ENCODE results near the gene C2orf76.

Gene C2orf76

GRCh38 chr2:119289093-119289492 lies 77.5 kb downstream of the C2orf76 start:
- Histone ChIP-seq H2AFZ (ENCODE audit: low read depth, low read length, severe bottlenecking) (no peak overlapping the region), H4K20me1 (ENCODE audit: low read depth, low read length) (no peaks in the 10 kb centered on the region), H3F3A (ENCODE audit: insufficient read depth) (no peaks in the 10 kb centered on the region), H3K4me2 (ENCODE audit: low read depth, low read length, poor library complexity, severe bottlenecking) (no peak overlapping the region), H3K79me2 (ENCODE audit: insufficient read depth, low read length) (no peaks in the 10 kb centered on the region), H3K9me3 (ENCODE audit: insufficient read depth, low read length) (no peaks in the 10 kb centered on the region), H3K27me3 (ENCODE audit: low read length) (no peaks in the 10 kb centered on the region), H3K9me2 (replicated peaks; ENCODE audit: insufficient read depth, low read length) (no peaks in the 10 kb centered on the region), H3K9ac (ENCODE audit: low read length) (no peak overlapping the region), H3K27ac (ENCODE audit: low read depth, low read length) (no peak overlapping the region), H3K36me3 (ENCODE audit: low read length) (no peaks in the 10 kb centered on the region), H3K4me3 (ENCODE audit: insufficient read depth, low read length, poor library complexity, severe bottlenecking) (no peak overlapping the region)
- TF ChIP-seq EZH2phosphoT487 (conservative IDR thresholded peaks at IDR 0.05; ENCODE audit: low read length) (no peak), CTCF (IDR thresholded peaks at IDR 0.05; ENCODE audit: insufficient read depth, low read length, poor library complexity, severe bottlenecking) (no peak)

GRCh38 chr2:119288576-119288975 lies 78.1 kb downstream of the C2orf76 start:
- no peaks in the 10 kb centered on the region for H3K9me2 ChIP-seq (replicated peaks; ENCODE audit: insufficient read depth, low read length)
- no peaks in the 10 kb centered on the region for H4K20me1 ChIP-seq (ENCODE audit: low read depth, low read length)
- TF ChIP-seq CTCF (IDR thresholded peaks at IDR 0.05; ENCODE audit: insufficient read depth, low read length, poor library complexity, severe bottlenecking) (no peak), EZH2phosphoT487 (conservative IDR thresholded peaks at IDR 0.05; ENCODE audit: low read length) (no peak)
- H2AFZ ChIP-seq (ENCODE audit: low read depth, low read length, severe bottlenecking): no peak overlapping the region
- H3K27ac ChIP-seq (ENCODE audit: low read depth, low read length): no peak overlapping the region
- no peaks in the 10 kb centered on the region for H3K27me3 ChIP-seq (ENCODE audit: low read length)
- H3K79me2 ChIP-seq (ENCODE audit: insufficient read depth, low read length): no peaks in the 10 kb centered on the region
- no peaks in the 10 kb centered on the region for H3K9me3 ChIP-seq (ENCODE audit: insufficient read depth, low read length)
- H3K36me3 ChIP-seq (ENCODE audit: low read length): no peaks in the 10 kb centered on the region
- no peak overlapping the region for H3K4me3 ChIP-seq (ENCODE audit: insufficient read depth, low read length, poor library complexity, severe bottlenecking)
- no peak overlapping the region for H3K4me2 ChIP-seq (ENCODE audit: low read depth, low read length, poor library complexity, severe bottlenecking)
- no peak overlapping the region for H3K9ac ChIP-seq (ENCODE audit: low read length)
- H3F3A ChIP-seq (ENCODE audit: insufficient read depth): no peaks in the 10 kb centered on the region

GRCh38 chr2:119286661-119287060 lies 80.0 kb downstream of the C2orf76 start:
- Histone ChIP-seq H3F3A (ENCODE audit: insufficient read depth) (no peaks in the 10 kb centered on the region), H3K79me2 (ENCODE audit: insufficient read depth, low read length) (no peaks in the 10 kb centered on the region), H3K27ac (ENCODE audit: low read depth, low read length) (no peak overlapping the region), H3K9me2 (replicated peaks; ENCODE audit: insufficient read depth, low read length) (no peaks in the 10 kb centered on the region), H3K36me3 (ENCODE audit: low read length) (no peaks in the 10 kb centered on the region), H2AFZ (ENCODE audit: low read depth, low read length, severe bottlenecking) (no peak overlapping the region), H4K20me1 (ENCODE audit: low read depth, low read length) (no peaks in the 10 kb centered on the region), H3K4me2 (ENCODE audit: low read depth, low read length, poor library complexity, severe bottlenecking) (no peak overlapping the region), H3K4me3 (ENCODE audit: insufficient read depth, low read length, poor library complexity, severe bottlenecking) (no peak overlapping the region), H3K9ac (ENCODE audit: low read length) (no peak overlapping the region), H3K27me3 (ENCODE audit: low read length) (no peaks in the 10 kb centered on the region), H3K9me3 (ENCODE audit: insufficient read depth, low read length) (no peaks in the 10 kb centered on the region)
- TF ChIP-seq EZH2phosphoT487 (conservative IDR thresholded peaks at IDR 0.05; ENCODE audit: low read length) (no peak), CTCF (IDR thresholded peaks at IDR 0.05; ENCODE audit: insufficient read depth, low read length, poor library complexity, severe bottlenecking) (no peak)

Data from SU-DHL-6 (cell line).